ENCODE measurements around the gene MYRIP.

DNA sequence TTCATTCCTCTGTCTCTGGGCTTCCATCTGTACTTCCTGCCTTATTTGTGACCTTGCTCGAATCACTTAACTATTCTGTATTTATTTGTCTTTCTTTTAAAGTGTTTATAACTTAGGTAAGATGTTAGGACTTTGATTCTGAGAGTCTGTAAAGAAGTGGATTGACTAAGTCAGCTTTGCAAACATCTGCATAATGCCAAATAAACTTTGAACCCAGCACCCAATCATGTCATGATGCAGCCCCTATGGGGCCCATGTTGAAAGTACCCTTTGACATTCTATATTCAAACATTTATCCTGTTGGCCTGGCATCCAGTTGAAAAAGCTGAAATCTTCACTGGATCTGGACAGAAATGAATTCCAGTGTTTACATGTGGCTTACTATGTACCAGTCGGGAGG, 3.8 kb upstream of the MYRIP start:
- TF ChIP-seq ZNF384 (IDR thresholded peaks at IDR 0.05) = no peak
- no peak for TF ChIP-seq TARDBP (IDR thresholded peaks at IDR 0.05)
- no peak for TF ChIP-seq FOXM1 (IDR thresholded peaks at IDR 0.05; ENCODE audit: borderline replicate concordance)
- TF ChIP-seq ARNT (IDR thresholded peaks at IDR 0.05) = no peak
- no peak for TF ChIP-seq LEF1 (IDR thresholded peaks at IDR 0.05; ENCODE audit: borderline replicate concordance)
- TF ChIP-seq FOXA1 (IDR thresholded peaks at IDR 0.05) = no peak
- no peak for TF ChIP-seq SP1 (IDR thresholded peaks at IDR 0.05)
- no peak for TF ChIP-seq CTBP1 (IDR thresholded peaks at IDR 0.05; ENCODE audit: borderline replicate concordance)
- TF ChIP-seq BHLHE40 (IDR thresholded peaks at IDR 0.05; ENCODE audit: borderline replicate concordance) = no peak
- TF ChIP-seq NFRKB (IDR thresholded peaks at IDR 0.05) = no peak
- no peak for TF ChIP-seq FOXK2 (IDR thresholded peaks at IDR 0.05)
- no peak for TF ChIP-seq ELF4 (IDR thresholded peaks at IDR 0.05)
- TF ChIP-seq, protein P1, sequence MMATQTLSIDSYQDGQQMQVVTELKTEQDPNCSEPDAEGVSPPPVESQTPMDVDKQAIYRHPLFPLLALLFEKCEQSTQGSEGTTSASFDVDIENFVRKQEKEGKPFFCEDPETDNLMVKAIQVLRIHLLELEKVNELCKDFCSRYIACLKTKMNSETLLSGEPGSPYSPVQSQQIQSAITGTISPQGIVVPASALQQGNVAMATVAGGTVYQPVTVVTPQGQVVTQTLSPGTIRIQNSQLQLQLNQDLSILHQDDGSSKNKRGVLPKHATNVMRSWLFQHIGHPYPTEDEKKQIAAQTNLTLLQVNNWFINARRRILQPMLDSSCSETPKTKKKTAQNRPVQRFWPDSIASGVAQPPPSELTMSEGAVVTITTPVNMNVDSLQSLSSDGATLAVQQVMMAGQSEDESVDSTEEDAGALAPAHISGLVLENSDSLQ (IDR thresholded peaks at IDR 0.05) = no peak
